Measurements from ENCODE around the gene LHX3.
A peak's percentile ranks its signal among the peaks of the same experiment; 100 is the strongest.

The LHX3 gene

DNA sequence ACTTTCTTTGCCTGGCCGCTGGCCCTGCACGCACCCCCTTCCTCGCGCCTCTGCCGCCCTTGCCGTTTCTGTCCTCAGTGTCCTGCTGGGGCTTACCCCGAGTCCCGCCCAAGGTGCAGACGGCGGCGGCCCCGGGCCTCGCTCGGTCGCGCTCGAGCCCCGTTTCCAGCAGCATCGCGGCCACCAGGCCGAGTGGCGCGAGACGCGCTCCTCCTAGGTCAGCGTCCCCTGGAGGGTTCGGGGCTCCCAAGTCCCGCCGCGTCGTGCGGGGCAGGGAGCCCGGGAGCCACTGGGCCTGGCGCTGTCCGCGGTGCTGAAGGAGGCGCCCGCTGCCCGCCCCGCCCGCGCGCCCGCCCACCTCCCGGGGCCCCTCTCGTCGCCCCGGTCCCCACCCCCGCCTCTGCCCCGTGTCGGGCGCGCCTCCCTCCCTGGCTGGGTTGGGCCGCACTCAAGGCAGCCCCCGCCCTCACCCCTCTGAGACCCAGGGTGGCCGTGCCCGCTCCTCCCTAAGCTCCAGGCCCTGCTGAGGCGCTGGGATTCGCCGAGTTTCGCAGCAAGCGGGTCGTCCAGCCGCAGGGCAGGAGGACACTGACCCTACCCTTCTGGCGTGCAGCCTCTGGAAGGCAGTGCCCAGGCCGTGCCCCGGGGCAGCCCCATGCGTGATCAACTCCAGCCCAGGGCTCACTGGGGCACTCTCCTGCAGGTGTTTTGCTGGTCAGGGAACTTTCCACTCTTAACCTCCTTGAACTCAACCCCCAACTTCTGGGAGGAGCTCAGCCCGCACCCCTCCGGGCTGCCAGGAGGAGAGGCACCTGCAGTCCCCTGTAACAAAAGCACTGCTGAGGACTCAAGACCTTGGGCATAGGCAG, at the start of gene LHX3:
Gene LHX3 (minus strand): TSS at position 291 of the 869 bp plus-strand sequence. CDS start 116 bp downstream, at position 175.
- DNase-seq, result no peak

- DNase-seq, result no peak
Observed at GRCh38 chr9:136253246-136254130, 48.6 kb upstream of the LHX3 start.

DNA sequence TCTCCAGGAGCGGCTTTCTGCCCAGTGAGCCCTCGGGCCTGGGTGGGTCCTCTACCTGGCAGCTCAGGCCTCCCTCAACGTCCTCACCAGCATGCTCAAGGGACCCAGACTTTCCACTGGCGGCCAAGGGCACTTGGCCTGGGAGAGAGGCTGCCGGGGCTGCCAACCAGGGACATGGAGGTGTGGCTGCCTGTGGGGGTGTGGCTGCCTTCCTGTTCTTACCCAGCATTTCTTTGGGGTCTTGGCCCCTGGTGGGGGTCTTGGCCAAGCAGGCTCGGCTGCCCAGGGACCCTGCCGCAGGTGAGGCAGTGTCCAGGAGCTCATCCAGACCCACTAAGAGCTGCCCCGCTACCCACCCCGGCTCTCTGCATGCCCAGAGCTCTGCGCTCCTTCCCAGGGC, 47.9 kb upstream of the LHX3 start:
- no peak for DNase-seq

- DNase-seq, result no peak
Observed at GRCh38 chr9:136252281-136252680, 47.4 kb upstream of the LHX3 start.

- DNase-seq, result no peak
Observed at GRCh38 chr9:136251264-136252115, 46.6 kb upstream of the LHX3 start.

GRCh38 chr9:136250676-136251075, 45.7 kb upstream of the LHX3 start:
- no peak for DNase-seq

DNA sequence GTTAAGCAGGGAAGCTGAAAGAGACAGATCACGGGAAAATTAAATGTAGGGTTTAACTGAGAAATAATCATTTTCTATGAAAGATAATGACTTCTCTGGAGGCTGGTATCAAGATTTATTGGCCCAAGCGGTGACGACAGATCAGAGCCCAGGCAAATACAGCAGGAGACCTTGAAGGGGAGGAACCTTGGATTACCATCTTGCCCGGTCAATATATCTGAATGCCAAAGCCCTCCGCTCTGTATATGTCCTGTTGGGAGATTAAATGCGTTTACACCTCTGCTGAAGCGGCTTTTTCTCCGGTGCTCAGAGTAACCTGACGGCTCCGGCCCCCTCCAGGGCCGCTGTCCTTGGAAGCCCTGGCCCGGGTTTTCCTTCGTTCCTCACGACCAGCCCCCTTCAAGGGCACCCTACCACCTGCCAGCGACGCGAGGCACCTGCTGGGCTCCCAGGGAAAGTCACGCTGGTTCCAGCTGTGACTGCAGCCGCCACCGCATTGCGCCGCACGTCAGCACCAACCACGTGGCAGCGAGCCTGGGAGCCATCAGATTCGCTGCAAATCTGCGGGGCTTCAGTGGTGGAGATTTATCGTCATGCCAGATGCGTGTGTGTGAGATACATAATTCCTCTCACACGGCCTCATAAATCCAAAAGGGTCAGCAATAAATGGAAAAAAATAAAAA, 45.1 kb upstream of the LHX3 start:
- no peak for DNase-seq

DNA sequence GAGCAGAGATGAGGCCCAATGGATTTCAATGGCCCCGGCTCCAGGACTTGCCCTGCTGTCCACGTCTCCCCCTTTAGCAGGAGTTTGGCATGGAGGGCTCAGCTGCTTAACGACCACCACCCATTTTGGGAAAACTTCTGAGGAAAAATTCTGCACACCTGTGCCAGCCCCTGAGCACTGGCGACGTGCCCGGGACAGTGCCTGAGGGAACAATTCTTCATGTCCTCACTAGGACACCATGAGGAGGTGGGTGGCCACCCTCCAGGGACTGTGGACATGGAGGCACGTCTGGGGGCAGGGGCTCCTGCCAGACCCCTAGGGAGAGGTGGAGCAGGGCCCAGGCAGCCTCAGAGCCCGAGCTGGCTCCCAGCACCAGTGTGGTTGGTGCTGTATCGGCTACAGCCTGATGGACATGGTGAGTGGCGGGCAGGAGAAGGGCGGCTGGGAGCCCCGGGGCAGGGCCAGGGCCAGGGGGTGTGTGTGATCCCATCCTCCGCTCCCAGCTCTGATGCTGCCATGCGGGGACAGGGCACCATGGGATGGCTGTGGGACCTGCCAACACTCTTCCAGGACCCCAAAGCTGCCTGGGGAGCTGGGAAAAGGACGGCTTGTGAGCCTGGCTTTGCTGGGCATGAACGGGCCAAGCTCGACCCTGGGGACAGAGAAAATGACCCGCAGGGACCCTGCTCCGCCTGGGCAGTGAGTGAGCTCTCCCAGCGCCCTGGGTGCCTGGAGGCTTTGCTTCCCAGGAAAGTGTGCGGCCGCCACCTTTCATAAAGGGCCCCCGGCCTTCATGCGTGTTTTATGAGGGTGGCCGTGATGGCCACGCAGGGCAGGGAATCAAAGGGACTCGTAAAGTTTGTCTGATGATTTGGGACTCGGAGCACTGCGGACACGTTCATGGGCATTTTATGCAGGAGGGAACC, 44.3 kb upstream of the LHX3 start:
- no peak for DNase-seq

DNA sequence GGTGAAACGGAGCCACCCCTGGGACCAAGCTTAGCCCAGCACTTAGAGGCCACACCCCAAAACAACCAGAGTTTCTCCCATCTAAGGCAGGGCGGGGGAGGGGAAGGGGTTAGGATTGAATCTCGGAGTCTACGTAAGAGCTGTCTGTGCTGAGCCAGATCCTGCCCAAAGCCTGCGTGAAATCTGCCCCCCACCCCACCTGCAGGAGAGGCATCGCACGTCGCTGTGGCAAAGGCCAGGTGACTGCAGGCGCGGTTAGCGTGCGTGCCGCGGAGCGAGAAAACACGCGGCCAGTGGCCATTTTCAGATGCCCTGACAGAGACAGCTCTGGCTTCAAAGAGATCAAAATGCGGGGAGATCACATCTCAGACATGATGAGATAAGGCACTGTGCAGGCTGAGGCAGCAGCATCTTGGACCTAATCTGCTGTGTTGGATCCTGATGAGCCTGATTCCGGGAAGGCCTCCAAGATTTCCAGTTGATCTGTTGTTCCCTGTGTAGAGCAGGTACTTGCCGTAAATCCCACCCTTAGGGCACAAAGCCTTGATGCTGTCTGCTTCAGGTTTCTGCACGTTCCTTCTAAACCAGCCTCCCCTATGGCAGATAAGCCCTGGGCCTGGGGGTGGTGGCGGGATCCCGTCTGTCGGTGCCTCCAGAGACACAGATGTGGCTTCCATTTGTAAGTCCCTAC, 43.2 kb upstream of the LHX3 start:
- no peak for DNase-seq

DNA sequence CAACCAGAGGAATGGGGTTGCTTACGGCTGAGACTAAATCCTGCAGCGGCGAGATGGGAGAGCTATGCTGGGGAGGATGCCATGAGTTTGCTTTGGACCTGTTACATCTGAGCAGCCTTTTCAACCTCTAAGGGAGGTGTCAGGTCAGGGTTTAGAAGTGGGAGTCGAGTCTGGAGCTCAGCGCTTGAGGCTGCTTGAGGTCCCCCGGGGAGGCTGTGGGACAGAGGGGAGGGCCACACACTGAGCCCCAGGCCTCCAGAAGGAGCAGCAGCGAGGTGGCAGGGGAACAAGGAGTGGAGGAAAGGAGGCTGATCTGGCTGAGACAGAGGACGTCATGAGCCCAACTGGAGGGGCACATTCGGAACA, 42.6 kb upstream of the LHX3 start:
- no peak for DNase-seq

- DNase-seq, result no peak
Observed at GRCh38 chr9:136246849-136247550, 42.1 kb upstream of the LHX3 start.

GRCh38 chr9:136245219-136246150, 40.6 kb upstream of the LHX3 start, which contains the start of gene QSOX2:
TSS of gene QSOX2 (minus strand) at chr9:136245812. CDS start at chr9:136245803, 9 bp downstream.
- peak; percentile 47 for DNase-seq

DNA sequence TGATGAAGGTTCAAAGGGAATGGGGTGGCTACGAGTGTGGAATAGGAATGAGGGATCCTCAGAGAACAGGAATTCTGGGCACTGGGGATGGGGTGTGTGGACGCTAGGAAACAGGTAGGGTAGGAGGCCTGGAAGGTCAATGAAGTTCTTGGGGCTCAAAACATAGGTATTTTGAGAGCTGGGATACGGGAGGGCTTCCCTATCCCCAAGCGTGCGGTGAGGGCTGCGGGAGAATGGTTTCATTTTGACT, 40.0 kb upstream of the LHX3 start:
- DNase-seq, result no peak

DNA sequence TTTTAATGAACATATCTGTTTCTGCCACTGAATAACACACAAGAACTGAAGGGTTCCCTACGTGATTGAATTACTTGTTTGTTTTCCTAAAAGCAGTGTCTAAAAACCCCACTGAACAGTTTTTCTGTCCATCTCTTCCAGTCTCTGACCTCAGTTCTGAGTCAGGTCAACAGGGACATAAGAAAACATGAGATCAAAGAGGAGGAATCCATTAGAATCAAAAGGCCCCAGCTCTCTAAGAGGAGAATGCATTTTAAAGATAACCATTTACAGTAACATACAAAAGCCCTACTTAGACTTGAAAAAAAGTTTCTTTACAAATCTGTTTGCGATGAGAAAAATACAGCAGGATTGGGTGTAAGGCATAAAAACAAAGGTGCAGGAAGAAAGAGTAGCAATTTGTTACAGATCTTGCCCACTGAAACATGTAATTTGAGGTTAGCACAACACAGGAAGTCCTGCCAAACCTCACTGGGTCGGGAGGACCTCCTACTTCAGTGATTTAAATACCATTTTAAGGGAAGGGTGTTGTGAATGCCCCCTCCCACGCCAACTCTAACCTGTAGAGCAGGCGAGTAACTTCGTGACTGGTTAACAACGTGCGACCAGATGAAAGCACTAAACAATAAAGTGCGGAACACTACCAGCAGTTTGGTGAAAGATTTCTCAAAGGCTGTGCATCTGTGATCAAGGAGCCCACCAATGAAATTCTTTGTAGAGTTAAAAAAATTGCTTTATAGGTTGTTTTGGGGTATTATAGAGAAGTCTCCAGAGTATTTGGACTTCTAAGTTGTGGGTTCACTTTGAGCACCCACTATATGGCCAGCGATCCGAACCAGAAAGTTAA, 39.4 kb upstream of the LHX3 start:
- no peak for DNase-seq

- no peak for DNase-seq
Observed at GRCh38 chr9:136243631-136244030, 38.7 kb upstream of the LHX3 start.

- DNase-seq, result no peak
Observed at GRCh38 chr9:136242918-136243525, 38.1 kb upstream of the LHX3 start.

DNA sequence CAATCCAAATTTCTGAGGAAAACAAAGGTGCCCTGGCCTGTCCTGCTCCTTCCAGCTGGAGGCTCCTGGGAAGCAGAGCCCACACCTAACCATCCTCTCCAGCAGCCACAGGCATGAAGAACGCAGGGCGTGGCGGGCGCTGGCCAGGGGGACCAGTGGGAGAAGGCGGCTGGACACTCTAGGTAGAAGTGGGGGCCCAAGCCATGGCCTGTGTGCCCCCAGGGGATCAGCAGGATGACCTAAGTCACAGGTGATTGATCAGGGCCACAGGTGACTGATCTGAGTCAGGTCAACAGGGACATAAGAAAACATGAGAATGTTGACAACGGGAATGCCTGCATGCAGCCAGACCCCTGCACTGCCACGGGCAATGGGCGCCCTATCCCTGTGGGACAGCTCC, 37.3 kb upstream of the LHX3 start:
- DNase-seq, result no peak

- DNase-seq, result no peak
Observed at GRCh38 chr9:136241542-136241941, 36.6 kb upstream of the LHX3 start.

Data from NCI-H226 (cell line).